GM15510 (cell line): ENCODE measurements around the gene KAZN.

Experiments used
- POLR2A ChIP-seq: IDR thresholded peaks from 3 replicates; pipeline ENCODE4 v1.6.1; 2011; ENCODE audit warnings: borderline replicate concordance; ENCODE audit not compliant: insufficient read length; ENCODE audit errors: extremely low read depth

KAZN gene

GRCh38 chr1:14759042-14759818, 160.7 kb downstream of the KAZN start:
- TF ChIP-seq POLR2A = no peak

- no peak for TF ChIP-seq POLR2A
Observed at GRCh38 chr1:14759843-14760242, 161.4 kb downstream of the KAZN start.

- TF ChIP-seq POLR2A = no peak
Observed at GRCh38 chr1:14760780-14761179, 162.3 kb downstream of the KAZN start.

GRCh38 chr1:14761291-14762153, 163.0 kb downstream of the KAZN start:
- no peak for TF ChIP-seq POLR2A

GRCh38 chr1:14763977-14764376, 165.5 kb downstream of the KAZN start:
- TF ChIP-seq POLR2A = no peak

GRCh38 chr1:14765773-14766172, 167.3 kb downstream of the KAZN start:
- TF ChIP-seq POLR2A = no peak

- no peak for TF ChIP-seq POLR2A
Observed at GRCh38 chr1:14767075-14767474, 168.6 kb downstream of the KAZN start.

- TF ChIP-seq POLR2A = no peak
Observed at GRCh38 chr1:14768582-14769304, 170.3 kb downstream of the KAZN start.

- no peak for TF ChIP-seq POLR2A
Observed at GRCh38 chr1:14769486-14770274, 171.2 kb downstream of the KAZN start.

- TF ChIP-seq POLR2A = no peak
Observed at GRCh38 chr1:14773396-14774025, 175.0 kb downstream of the KAZN start.

- no peak for TF ChIP-seq POLR2A
Observed at GRCh38 chr1:14774225-14774624, 175.7 kb downstream of the KAZN start.

- TF ChIP-seq POLR2A = no peak
Observed at GRCh38 chr1:14774988-14775387, 176.5 kb downstream of the KAZN start.

GRCh38 chr1:14775434-14775833, 176.9 kb downstream of the KAZN start:
- TF ChIP-seq POLR2A = no peak
